Activated CD8-positive, alpha-beta memory T cell treated with anti-CD3 and anti-CD28 coated beads for 48 hours (primary cell): ENCODE data around the gene ERMP1.
"Not testable (repeated sequence)": the region's sequence is repeated elsewhere in the genome, so short reads cannot be mapped to it uniquely, and the experiment has no call there.

Source experiments
- DNase-seq, 3 experiments: peaks; one replicate each; pipeline ENCODE4 v3.0.0-alpha.2; 2020; ENCODE audit warnings: low read depth in 2 of 3, low spot score in 2 of 3

ERMP1 gene

DNA sequence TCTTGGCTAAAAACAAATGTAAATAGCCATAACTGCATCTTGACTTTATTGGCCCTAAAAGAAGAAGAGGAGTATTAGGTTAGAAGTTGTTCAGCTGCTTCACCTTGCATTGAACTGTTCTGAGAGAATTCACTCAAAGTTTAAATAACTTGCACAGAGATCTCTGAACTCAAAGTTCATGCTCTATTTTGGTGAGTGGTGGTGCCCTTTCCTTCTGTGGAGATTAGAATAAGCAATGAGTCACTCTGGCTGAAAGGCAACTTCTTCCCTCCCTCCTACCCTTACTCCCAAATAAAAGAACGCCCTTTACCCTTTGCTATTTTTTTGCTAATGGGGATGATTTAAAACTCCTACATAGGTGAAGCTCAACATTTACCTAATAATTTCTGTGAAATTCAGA lies 48.9 kb downstream of the ERMP1 start:
- DNase-seq = no peak

DNA sequence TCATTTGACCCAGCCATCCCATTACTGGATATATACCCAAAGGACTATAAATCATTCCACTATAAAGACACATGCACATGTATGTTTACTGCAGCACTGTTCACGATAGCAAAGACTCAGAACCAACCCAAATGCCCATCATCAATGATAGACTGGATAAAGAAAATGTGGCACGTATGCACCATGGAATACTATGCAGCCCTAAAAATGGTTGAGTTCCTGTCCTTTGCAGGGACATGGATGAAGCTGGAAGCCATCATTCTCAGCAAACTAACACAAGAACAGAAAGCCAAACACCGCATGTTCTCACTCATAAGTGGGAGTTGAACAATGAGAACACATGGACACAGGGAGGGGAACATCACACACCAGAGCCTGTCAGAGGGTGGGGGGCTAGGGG lies 49.5 kb downstream of the ERMP1 start:
- DNase-seq = not testable (repeated sequence)

DNA sequence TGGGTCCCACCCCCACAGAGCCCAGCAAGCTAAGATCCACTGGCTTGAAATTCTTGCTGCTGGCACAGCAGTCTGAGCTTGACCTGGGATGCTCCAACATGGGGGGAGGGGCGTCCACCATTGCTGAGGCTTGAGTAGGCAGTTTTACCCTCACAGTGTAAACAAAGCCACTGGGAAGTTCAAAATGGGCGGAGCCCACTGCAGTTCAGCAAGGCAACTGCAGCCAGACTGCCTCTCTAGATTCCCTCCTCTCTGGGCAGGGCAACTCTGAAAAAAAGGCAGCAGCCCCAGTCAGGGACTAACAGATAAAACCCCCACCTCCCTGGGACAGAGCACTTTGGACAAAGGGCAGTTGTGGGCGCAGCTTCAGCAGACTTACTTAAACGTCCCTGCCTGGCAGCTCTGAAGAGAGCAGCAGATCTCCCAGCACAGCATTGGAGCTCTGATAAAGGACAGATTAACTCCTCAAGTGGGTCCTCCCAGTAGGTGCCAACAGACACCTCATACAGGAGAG lies 53.2 kb downstream of the ERMP1 start:
- DNase-seq = not testable (repeated sequence)

DNA sequence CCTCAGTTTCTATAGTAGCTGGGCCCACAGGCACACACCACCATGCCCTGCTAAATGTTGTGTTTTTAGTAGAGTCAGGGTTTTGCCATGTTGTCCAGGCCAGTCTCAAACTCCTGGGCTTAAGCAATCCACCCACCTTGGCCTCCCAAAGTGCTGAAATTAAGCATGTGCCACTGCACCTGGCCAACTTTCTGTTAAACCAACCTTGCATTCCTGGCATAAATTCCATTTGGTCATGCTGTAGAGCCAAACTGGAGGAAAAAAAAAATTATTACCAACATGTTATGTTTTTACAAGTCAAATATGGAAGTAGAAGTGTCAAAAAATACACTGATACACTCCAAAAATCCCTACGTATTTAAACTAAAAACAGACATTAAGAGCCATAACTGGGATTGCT lies 54.1 kb downstream of the ERMP1 start:
- DNase-seq = no peak

DNA sequence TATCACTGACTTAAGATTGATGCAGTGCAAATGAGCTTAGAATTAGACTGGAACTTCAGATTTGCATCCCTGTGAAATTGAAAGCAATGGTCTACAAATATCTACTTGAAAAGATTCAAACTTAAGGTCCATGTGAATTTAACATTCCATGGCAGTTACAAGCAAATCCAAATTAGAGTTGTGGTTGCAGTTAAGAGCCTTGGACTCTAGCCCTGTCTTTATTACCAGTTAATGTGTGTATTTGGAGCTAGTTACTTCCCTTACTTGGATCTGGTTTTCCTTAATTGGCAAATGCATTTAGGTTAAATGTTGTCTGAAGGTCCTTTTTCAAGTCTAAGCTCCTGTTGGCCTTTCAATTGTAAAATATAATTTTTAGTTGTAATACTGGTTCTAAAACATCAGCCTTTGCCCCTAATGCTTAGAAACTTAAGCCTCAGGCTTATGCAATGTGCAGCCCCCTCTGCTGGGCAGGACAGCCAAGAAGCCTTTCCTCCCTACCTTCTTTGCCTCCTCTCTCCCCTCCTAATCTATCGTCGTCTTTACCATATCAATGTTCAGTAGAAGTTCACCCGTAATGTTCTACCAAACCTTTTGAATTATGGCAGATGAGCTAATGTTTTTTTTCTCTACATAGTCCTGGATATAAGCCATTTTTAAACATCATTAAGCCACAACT lies 59.5 kb downstream of the ERMP1 start:
- no peak for DNase-seq

DNA sequence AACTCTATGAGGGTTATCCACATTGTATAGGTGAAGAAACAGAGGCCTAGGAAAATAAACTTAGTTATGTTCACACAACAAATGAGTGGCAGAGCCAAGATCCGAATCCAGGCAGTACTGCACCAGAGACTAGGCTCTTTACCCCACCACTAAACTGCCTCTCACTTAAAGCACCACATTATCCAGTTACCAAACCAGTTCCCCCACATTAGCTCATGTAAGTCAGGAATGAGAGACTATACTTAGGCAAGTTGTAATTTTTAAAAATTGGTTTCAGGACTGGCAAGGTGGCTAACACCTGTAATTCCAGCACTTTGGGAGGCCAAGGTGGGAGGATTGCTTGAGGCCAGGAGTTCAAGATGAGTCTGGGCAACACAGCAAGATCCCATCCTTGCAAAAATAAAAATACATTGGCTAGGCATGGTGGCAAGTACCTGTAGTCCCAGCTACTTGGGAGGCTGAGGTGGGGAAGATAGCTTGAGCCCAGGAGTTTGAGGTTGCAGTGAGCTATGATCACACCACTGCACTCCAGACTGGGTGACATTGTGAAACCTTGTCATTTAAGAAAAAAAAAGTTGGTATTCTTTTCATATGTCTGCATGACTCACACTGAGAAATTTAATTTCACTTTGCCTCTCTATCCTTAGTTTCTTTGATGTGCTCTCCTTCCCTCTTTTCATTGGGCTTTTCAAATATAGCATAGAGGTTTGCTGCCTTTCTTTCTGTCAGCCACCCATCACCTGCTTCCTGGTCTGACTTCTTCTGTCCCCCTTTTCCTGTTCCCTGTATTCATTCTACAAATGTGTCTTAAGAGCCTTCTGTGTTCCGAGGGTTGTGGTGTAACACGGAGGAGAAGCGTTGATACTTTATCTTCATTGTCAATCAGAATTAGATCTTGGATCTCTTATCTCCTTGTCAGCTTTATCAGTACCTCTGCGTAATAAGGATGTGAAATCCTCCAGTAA lies 64.7 kb downstream of the ERMP1 start:
- no peak for DNase-seq

DNA sequence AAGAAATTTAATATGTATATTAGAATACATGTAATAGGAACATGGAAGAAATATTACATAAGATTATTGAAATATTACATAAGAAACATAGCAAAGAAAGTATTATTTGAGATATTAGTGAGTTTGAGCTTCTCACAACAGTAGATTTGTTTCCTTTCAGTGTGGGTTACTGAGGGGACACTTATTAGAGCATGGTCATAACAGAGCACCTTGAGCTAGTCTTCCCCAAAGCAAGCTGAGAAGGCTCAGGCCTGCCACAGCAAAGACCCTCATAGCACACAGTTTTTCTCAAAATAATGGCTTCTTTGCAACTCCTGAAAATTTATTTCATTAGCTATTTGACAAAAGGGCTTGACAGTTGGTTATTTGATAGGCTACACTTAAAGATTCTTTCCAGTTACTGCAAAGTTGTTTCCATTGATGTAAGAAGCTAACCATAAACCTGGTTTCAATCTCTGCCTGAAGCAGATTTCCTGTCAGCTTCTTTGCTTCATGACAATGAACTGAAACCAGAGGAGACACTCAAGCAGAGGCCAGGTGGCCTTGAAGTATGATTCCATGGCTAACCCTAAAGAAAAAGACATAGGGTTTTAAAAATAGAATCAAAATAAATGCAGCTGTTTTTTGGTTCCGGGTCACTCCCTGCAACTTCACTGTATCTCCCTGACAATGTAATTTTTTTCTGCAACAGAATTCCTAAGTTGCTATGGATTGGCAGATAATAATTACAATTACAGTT lies 68.6 kb downstream of the ERMP1 start:
- DNase-seq = no peak

DNA sequence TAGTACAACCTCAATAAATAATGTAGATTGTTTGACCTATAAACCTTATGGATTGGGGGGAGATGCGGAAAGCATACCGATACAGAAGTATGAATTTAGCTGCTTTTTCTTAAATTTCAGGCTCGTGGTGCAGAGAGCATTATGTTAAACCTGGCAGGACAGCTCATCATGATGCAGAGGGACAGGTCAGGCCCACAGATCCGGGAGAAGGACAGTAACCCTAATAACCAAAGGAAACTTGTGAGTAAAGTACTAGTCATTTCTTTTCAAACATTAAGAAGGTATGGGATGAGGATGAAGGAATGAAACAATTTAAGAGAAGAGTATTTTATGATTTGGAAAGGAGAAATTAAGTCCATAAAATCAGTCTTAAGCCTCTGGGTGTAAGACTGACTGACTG lies 70.5 kb downstream of the ERMP1 start:
- no peak for DNase-seq

DNA sequence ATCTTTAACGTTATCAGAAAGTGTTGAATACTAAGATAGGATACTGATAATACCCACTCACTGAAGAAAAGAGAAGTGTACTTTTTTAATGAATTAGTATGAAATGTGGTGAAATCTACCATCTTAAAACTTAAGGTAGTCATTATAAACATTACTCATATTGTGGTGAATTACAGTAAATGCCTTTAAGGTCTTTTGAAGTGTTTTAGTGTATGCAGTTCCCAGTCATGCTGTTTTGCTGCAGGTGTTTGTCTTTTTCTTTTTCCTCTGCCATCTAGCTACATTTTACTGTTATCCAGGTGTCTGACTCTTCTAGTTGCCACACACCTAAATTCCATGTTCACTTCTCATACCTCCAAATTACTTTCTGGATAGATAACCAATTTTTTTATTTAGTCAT lies 72.6 kb downstream of the ERMP1 start:
- DNase-seq = no peak

DNA sequence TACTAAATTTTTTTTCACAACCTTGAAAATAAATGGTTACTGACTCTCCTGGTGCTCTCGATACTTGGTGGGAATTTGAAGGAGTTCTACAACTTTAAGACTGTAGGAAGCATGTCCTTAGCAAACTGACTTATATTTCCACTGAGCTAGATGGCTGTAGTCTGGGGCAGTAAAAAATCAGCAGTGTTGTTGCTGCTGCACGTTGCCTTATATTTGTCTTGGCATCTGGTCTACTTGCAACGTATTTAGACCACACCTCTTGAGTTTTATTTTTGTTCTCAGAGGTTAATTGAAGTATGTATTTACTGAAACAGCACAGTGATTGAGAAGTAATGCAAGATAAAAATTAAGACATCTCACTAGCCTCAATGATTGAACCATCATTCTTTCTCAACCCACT lies 76.3 kb downstream of the ERMP1 start:
- no peak for DNase-seq

DNA sequence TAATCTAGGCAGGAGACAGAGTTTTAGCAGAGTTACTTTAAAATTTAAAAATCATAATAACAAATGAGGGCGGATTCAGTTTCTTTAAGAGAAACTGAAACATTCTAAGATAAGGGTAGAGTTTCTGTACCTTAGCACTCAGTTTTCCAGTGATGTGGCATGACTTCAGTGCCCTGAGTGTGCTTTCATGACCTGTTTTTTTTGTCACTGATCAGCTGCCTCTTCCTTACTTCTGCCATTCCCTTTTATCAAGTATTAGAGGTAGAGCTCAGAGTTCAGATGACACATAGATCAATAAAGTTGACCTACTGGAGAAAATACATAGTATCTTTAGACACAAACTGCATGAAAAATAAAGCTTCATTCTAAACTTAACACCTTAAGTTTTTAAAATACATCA lies 82.3 kb downstream of the ERMP1 start:
- DNase-seq = no peak

DNA sequence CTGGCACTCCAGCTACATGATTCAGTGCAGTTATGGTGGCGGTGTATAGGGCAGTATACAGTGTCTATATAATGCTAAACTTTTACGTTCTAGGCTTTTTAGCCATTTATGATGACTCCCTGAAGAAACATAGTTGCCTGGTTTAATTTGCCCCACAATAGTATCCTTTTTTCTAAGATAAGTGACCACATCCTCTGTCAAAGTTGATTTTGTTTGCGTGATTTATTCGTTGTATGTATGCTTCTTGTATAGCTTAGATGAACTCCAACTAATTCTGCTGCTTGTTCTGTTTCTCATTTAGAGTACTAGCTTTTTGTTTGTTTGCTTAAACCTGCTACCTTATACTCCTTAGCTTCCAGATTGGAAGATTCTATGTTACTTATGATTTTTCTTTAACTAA lies 83.6 kb downstream of the ERMP1 start:
- DNase-seq = no peak

DNA sequence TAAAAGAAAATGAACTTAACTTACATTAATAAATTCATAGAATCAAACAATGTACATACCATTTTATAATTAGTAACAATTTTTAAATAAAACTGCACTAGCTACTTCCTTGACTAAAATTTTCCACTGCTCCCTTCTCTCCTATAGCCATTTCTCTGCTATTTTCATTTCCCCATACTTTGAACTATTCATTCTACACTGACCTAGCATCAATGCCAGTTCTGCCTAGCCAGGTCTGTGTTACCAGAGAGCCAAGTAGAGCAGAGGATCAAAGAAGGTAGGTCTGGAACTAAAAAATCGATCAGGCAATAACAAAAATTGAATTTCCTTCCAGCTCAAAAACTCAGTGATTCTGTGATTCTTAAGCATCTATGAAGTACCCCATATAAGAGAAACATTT lies 84.5 kb downstream of the ERMP1 start:
- no peak for DNase-seq

DNA sequence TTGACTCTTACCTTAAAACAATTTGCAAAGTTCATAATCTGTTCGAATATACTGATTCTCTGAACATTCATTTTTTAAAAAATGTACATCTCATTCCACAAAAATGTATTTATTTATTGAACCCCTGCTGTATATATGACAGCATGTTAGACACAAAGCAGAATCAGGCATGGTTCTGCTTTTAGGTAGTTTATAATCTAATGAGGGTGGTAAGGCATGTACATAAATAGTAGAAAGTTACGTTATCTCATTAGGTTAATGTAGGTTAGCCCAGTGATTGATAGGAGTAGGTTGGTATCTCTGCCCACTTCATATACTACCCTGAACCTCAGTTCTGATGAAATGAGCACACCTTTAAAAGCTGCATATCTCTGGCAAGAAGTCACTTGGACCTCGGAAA lies 89.8 kb downstream of the ERMP1 start:
- DNase-seq = no peak

DNA sequence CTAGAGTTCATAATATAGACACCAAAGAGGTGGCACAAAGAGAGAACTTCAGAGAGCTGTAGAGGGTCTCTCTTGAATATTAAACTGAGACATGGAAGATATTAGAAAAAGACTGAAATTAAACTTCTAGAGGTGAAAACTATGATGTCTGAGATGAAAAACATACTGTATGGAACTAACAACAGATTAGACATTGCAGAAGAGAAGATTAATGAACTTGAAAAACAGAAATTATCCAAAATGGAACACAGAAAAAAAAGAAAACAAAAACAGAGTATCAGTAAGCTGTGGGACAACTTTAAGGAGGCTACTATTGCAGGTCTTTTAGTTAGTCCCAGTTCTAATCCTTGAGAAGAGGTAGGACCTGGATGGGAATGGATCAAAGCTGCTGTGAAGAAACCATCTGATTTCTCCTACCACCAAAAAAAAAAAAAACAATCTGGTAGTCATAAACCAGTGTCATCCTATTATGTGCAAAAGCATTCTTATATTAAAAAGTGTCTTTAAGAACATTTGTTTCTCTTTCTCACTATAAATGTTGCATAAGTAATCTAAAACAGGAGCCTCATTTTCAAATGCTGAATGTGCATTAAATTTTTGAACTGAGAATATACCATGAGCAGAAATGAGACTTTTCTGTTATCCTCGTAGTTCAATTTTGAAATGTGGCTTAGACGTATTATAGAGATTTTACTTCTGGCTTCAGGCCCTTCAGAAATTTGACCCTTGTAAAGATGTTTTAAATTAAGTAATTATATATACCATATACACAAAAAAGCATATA lies 96.2 kb downstream of the ERMP1 start:
- no peak for DNase-seq

DNA sequence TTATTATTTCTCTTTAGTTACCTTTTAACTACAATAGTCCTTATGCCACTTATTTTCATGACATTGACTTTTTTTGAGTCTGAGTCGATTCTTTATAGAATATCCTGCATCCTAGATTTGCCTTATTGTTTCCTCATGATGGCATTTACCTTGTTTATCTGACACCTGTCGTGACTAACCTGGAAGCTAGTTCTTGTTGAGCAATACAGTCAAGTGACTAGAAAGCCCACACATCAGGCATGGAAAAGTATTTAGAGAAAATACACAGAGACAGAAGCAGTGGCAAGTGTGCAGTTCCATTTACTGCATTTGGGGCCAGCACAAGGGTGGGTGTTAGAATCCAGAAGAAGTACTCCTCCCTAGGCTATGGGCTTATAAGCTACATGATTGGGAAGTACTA lies 97.8 kb downstream of the ERMP1 start:
- DNase-seq = no peak
